Stimulated activated CD8-positive, alpha-beta memory T cell treated with anti-CD3 and anti-CD28 coated beads, Interleukin-2, amount 100 ng/mL, for 48 hours (primary cell): ENCODE results near the gene PRRT3.

Experiments used
- DNase-seq, 2 donors: peaks; one replicate each; pipeline ENCODE4 v3.0.0-alpha.2; 2020; ENCODE audit warnings: low read depth in 2 of 2

The PRRT3 gene

DNA sequence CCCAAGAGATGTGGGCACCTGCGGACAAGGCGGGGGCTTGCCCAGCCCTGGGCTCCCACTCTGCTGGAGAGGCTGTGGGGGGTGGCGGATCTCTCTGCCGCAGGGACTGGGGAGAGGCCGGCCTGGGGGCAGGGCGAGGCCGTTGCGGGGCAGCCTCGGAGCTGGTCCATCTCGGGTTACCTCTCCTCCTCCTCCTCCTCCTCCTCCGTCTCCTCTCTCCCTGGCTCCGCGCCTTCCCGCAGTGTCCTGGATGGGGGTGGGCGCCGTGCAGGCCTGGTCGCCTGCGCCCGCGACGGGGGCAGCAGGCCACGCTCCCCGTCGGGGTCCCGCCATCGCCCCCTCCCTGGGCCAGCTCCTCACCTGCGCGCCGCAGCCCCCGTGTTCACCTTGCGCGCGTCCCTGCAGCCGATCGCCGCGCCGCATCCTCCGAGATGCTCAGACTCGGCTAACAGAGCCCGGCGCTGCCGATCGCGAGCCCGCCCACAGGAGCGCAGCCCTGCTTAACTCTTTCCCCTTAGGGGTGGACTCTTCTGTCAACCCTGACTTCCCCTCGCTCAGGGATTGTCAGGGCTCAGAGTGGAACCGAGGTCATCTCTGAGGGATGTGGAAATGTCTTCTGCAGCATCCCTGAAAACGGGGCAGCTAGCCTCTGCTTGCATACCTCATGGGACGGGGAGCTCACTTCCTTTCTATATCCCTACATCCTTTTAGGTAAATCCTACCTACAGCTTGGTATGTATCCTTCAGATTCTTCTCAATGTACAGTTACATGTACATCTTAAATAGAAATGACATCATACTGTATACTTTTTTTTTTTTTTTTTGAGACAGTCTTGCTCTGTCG, at the start of gene PRRT3:
TSS of gene PRRT3 (minus strand) at position 447 of the 844 bp plus-strand sequence. CDS start 2,293 bp downstream, outside the sequence.
- peak; percentile 50 to 60 for DNase-seq

DNA sequence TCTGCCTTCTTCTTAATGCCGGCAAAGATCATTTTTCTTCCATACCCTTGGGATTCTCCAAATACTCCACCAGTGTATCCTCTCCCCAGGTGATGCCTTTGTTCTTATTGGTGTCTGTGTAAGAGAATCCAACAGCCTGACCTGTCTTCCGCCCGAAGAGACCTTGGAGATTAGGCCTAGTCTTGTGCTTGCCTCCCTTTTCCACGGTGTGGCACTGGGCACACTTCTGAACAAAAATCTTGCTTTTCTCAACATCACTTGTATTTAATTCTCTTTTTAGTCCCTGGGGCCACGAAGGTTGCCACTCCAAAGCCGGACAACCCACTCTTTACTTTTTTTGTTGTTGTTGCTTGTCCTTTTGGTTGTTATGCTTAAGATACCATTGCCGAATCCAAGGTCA, 48.5 kb upstream of the PRRT3 start:
- DNase-seq = no peak

DNA sequence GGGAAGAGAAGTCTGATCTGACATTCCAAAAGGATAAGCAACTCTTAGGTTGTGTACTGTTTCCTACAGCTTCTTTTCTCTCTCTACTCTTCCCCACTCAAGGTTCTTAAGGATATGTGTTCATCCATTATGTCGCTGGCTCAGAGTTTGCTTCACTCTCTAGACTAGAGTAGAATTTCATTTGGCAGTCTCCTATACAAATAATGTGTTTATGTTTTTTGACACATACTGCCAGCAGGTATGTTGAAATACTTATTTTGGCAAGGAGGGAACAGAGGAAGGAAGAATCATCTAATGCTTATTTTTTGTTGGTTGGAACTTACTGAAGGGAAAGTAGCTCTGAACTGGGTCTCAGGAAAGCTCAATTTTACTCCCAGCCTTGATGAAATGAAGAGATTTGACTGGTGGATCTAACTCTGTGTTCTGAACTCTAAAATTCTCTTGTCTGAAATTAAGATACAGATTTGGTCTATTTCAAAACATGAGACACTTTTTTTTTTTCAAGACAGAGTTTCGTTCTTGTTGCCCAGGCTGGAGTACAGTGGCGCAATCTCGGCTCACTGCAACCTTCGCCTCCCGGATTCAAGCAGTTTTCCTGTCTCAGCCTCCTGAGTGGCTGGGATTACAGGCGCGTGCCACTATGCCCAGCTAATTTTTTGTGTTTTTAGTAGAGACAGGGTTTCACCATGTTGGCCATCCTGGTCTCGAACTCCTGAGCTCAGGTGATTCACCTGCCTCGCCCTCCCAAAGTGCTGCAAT, 42.1 kb upstream of the PRRT3 start:
- no peak for DNase-seq

- DNase-seq = no peak
Observed at GRCh38 chr3:9986230-9986725, 34.1 kb upstream of the PRRT3 start.

GRCh38 chr3:9980251-9980650, 28.0 kb upstream of the PRRT3 start:
- no peak for DNase-seq

DNA sequence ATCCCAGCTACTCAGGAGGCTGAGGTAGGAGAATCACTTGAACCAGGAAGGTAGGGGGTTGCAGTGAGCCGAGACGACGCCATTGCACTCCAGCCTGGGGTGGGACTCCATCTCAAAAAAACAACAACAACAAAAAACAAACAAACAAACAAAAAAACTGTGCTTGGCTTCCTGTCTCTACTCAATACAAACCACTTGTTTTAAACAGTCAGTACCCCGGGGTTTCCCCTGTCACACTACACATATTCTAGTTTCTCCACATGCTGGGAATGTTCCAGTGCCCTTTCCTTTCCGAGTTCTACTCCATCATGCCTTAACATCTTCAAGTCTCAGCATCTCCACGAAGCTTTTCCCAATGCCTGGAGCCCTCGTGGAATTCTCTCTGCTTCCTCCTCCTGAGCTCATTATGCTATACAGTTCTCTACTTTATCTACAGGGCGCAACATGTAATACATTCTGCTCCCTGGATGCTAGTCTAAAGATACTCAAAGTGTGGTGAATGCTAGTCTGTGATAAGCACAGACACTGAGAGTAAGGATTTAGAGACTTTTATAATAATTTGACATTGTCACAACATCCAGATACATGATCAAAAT, 26.6 kb upstream of the PRRT3 start:
- no peak for DNase-seq

DNA sequence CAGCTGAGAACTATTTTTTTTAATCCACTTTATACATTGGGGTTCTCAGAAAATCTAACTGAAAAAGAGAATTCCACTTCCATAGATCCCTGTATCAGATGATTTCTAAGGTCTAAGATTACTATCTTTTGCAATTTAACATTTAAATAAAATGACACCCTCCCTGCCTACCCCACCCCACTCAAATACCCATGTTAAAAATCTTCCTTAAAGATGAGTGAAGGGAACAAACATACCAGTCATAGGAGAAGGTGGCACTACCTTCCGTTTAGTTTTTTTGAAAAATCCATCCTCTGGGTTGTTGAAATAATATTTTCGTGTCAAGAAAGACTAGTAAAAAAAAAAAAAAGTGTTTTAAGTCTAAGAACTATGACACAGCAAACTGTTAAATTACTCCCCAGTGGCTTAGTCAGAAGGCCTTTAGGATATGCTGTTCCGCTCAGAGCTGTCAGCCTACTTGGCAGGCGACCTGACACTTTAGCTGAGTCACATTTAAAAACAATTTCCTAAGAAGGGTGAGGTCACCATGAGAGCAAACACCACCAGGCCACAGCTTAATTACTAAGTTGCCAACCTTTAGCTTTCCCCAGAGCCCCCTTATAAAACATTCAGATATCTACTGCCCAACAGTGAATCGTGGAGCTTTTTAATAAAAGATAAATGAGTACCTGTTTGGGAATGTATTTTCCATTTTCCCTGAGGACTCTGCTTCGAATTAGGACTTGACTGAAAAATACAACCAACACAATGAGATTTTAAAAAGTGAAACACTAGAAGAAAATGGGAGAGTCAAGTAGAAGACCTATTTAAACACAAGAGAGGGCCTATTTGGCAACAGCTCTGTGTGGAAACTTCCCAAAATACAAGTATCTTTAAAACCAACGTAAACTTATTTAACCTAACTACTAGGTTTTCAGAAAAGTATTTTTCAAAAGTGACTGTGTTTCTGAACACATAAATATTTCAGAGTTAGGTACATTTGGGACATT, 24.8 kb upstream of the PRRT3 start:
- peak in 1 of 2 donors; percentile 18 for DNase-seq

GRCh38 chr3:9970020-9970652, 17.9 kb upstream of the PRRT3 start:
- no peak for DNase-seq

GRCh38 chr3:9969632-9970019, 17.4 kb upstream of the PRRT3 start:
- DNase-seq = no peak

- DNase-seq = no peak
Observed at GRCh38 chr3:9966841-9967240, 14.6 kb upstream of the PRRT3 start.

GRCh38 chr3:9965200-9965875, 13.1 kb upstream of the PRRT3 start:
- DNase-seq = no peak

DNA sequence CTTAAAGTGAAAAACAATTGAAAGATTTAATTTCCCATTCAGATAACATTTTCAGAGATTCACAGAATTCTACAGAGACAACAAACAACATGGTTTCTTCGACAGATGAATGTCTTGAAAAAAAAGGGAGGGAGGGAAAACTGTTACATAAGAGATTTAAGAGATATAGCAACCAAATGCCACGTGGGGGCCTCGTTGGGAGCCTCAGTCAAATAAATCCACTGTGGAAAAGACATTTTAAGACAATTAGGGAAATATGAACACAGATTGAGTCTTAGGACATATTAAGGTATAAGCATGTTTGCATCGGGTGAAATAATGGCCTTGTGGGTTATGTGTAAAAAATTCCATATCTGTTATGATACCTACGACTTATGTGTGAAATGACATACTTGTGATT, 5.0 kb upstream of the PRRT3 start:
- DNase-seq = no peak

GRCh38 chr3:9955611-9956352, 3.6 kb upstream of the PRRT3 start:
- DNase-seq = no peak

DNA sequence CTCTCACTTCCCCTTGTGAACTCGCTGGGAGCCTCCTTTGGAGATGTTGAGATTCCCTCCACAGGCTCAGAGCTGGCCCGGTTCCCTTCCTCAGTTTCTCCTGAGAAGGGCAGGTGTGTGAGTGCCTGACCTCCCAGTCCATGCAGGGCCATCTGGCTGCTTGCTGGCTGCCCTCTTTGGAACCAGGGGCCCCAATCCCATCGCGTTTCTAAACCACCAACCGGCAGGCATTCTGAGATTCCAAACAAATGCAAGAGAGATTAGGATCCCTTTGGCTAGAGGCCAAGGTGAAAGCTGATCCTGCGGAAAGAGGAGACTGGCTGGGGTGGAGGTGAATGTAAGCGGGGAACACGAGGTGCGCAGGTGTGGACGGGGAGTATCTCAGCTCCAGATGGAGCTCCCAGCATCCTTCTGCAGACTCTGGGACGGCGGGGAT, 2.9 kb upstream of the PRRT3 start:
- DNase-seq = no peak

DNA sequence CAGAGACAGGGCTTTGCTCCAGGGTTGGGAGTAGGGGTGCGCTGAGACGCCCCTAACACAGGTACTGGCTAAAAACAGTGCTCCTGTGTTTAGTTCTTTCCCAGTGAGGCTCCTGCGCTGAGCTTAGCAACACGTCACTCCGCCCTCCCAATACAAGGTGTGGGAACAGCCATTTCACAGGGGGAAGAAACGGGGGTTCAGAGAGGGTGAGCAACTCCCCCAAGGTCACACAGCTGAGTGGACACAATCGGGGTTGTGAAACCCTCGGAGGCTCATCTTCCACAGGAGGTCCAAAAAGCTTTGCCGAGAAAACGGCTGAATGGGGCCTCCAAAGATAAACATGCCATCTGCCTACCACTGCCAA, 628 bp downstream of the PRRT3 start:
- no peak for DNase-seq

- DNase-seq = no peak
Observed at GRCh38 chr3:9951126-9951525, 1.1 kb downstream of the PRRT3 start.

DNA sequence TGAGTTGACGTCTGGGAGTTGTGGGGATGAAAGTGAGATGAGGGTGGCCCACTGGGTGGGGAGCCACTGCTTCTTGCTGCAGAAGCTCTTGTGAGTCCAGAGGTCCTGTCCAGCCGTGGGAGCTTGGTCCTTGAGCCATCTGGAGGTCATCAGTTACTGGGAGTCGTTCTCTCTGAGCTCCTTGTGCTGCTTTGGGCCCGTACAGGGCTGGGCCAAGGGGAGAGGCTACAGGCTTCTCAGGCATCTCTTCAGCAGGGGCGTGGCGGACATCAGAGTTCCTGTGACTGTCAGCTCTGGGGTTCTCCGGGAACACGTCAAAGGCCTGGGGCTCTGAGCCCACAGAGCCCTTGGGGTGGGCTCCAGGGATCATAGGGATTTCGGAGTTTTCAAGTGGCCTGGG, 2.6 kb downstream of the PRRT3 start:
- no peak for DNase-seq

GRCh38 chr3:9949115-9949514, 3.1 kb downstream of the PRRT3 start:
- DNase-seq = no peak

- DNase-seq = no peak
Observed at GRCh38 chr3:9948586-9948985, 3.6 kb downstream of the PRRT3 start.
